Erythroblast (primary cell): ENCODE data around the gene KIF13A.
"Not testable (repeated sequence)": the region's sequence is repeated elsewhere in the genome, so short reads cannot be mapped to it uniquely, and the experiment has no call there.

ENCODE experiments used
- GATA1 ChIP-seq: IDR thresholded peaks from 2 replicates; pipeline ENCODE4 v1.6.1; 2011; ENCODE audit warnings: low read depth, mild to moderate bottlenecking, control low read depth, low read length, moderate library complexity
- POLR2A ChIP-seq: IDR thresholded peaks from 2 replicates; pipeline ENCODE4 v1.6.1; 2011; ENCODE audit warnings: mild to moderate bottlenecking, low read length

GRCh38 chr6:17947574-17947973, 39.9 kb downstream of the KIF13A start:
- not testable (repeated sequence) for TF ChIP-seq POLR2A, GATA1
